ENCODE results near the gene TM7SF2.

TM7SF2 gene

GRCh38 chr11:65089621-65090020 lies 22.1 kb upstream of the TM7SF2 start:
- DNase-seq (ENCODE audit: low read depth in 1 of 2, low spot score in 1 of 2) = no peak

GRCh38 chr11:65090628-65091027 lies 21.0 kb upstream of the TM7SF2 start:
- DNase-seq (ENCODE audit: low read depth in 1 of 2, low spot score in 1 of 2) = no peak

- DNase-seq (ENCODE audit: low read depth in 1 of 2, low spot score in 1 of 2) = no peak
Measured at GRCh38 chr11:65095427-65095826, 16.2 kb upstream of the TM7SF2 start.

GRCh38 chr11:65095974-65096806 lies 15.5 kb upstream of the TM7SF2 start, which contains the start of gene VPS51:
Gene VPS51 (plus strand): TSS chr11:65096214. CDS start chr11:65096251, 37 bp downstream.
- DNase-seq (ENCODE audit: low read depth in 1 of 2, low spot score in 1 of 2) = peak; percentile 76 to 86

DNA sequence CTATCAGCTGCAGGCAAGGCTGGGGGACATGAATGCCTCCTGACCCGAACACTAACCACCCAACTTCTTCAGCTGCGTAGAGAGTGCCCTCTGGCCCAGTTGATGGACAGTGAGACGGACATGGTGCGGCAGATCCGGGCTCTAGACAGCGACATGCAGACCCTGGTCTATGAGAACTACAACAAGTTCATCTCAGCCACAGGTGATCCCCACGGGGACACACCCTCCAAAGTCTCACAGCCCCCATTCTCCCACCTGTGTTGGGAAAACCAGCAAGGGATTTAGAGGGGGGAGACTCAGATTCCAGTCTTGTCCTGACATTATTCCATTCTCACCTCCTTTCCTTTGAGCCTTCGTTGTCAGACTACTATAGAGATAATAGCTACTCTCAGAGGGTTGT lies 14.7 kb upstream of the TM7SF2 start:
- no peak for DNase-seq (ENCODE audit: low read depth in 1 of 2, low spot score in 1 of 2)

GRCh38 chr11:65100674-65101350 lies 10.9 kb upstream of the TM7SF2 start:
- DNase-seq (ENCODE audit: low read depth in 1 of 2, low spot score in 1 of 2) = no peak

- DNase-seq (ENCODE audit: low read depth in 1 of 2, low spot score in 1 of 2) = no peak
Measured at GRCh38 chr11:65102142-65103095, 9.3 kb upstream of the TM7SF2 start.

DNA sequence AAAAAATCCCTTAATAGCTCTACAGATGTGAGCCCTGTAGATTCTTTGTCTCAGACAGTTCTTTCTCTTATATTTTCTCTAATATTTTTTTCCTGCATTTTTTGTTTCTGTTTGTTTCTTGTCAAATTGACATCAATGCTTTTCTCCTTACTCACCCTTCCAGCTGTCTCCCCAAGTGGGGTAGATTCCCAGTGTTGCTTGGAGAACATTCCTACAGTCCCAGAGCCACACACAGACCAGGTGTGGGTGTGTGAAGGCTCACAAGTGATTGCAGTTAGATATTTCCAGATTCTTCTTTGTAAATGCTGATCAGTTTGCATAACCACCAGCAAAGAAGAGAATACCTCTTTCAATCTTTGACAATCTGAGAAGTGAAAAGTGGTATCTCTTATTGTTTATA lies 8.2 kb upstream of the TM7SF2 start:
- no peak for DNase-seq (ENCODE audit: low read depth in 1 of 2, low spot score in 1 of 2)

DNA sequence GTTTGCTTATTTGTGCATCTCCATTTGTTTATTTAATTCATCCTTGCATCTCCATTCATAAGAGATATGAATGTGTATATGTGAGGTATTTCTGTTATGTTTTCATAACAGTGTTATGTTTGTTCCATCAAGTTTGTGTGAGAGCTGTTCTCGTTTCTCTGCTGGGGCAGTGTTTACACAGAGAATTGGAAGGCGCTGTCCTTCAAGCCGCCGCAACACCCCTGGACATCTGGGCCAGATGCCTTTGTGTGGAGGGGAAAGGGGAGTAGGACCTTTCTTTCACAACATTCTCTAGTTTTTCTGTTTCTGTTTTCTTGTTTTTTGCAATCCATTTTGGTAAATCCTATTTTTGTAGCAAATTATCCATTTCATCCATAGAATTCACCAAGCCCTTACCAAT lies 7.0 kb upstream of the TM7SF2 start:
- no peak for DNase-seq (ENCODE audit: low read depth in 1 of 2, low spot score in 1 of 2)

DNA sequence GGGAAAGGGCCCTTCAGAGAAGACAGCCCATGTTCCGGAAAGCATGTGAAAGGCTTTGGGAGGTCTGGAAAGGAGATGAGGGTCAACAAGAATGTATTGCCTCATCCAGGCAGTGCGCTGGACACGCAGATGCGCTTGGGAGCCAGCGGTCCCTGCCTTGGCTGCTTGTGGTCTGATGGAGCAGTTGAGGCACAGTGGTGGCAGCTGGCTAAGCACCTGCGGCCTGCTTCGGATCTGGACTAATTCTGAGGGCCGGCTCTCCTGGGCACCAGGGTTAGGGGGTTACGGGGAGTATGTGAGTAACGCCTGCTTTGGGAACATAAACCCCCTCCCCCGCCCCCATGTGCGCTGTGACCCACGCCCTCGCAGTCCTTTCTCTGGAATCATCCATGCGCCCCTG lies 4.6 kb upstream of the TM7SF2 start:
- DNase-seq (ENCODE audit: low read depth in 1 of 2, low spot score in 1 of 2) = no peak

GRCh38 chr11:65107751-65108468 lies 3.8 kb upstream of the TM7SF2 start:
- no peak for DNase-seq (ENCODE audit: low read depth in 1 of 2, low spot score in 1 of 2)

- no peak for DNase-seq (ENCODE audit: low read depth in 1 of 2, low spot score in 1 of 2)
Measured at GRCh38 chr11:65108469-65109123, 3.1 kb upstream of the TM7SF2 start.

GRCh38 chr11:65109231-65110198 lies 2.2 kb upstream of the TM7SF2 start:
- DNase-seq (ENCODE audit: low read depth in 1 of 2, low spot score in 1 of 2) = no peak

DNA sequence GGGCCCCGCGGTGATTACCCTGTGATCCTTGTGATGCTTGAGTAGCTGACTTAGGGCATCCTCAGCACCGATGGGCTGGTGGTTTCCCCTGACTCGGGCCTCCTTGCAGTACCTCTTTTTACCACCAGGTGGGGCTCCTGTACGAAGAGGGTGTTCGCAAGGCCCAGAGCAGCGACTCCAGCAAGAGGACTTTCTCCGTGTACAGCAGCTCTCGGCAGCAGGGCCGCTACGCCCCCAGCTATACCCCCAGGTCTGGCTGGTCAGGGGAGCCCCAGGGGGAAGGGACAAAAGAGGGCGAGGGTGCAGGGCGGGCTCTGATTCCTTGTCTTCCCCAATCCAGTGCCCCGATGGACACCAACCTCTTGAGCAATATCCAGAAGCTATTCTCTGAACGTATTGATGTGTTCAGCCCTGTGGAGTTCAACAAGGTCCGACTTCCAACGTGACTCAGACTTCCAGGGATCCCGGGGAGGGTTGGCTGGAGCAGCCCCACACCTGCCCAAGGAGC lies 1.3 kb upstream of the TM7SF2 start:
- peak; percentile 94 to 99 for DNase-seq (ENCODE audit: low read depth in 1 of 2, low spot score in 1 of 2)

DNA sequence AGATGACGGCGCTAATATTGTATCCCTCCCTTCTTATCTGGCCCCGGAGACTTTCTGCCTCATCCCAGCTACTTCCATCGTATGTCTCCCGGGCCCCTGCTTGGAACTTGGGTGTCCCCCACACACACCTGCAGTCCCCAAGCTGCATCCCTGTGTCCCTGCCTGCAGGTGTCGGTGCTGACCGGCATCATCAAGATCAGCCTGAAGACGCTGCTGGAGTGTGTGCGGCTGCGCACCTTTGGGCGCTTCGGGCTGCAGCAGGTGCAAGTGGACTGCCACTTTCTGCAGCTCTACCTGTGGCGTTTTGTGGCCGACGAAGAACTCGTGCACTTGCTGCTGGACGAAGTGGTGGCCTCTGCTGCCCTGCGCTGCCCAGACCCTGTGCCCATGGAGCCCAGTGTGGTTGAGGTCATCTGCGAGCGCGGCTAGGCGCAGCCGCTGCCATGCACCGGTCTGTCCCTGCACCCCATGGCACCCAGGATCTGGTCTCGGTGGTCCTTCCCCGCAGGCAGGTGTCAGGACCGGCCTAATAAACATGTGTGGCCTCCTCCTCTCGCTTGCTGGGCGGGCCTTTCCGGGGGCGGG lies 421 bp upstream of the TM7SF2 start:
- no peak for DNase-seq (ENCODE audit: low read depth in 1 of 2, low spot score in 1 of 2)

- DNase-seq (ENCODE audit: low read depth in 1 of 2, low spot score in 1 of 2) = peak in 1 of 2 donors; percentile 57
Measured at GRCh38 chr11:65112546-65113360, 1.1 kb downstream of the TM7SF2 start.

DNA sequence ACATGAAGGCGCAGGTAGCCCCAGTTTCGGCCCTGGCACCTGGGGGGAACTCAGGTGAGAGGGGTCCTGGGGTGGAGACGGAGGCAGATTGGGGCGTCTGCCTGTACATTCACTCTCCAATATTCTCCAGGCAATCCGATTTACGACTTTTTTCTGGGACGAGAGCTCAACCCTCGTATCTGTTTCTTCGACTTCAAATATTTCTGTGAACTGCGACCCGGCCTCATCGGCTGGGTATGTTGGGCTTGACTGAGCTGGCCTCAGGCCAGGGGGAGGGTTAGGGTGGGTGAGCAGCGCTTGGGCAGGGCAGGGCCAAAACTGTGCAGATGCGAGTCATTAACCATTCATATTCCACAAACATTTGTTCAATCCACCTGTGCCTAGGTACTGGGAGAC lies 1.7 kb downstream of the TM7SF2 start:
- DNase-seq (ENCODE audit: low read depth in 1 of 2, low spot score in 1 of 2) = no peak

DNA sequence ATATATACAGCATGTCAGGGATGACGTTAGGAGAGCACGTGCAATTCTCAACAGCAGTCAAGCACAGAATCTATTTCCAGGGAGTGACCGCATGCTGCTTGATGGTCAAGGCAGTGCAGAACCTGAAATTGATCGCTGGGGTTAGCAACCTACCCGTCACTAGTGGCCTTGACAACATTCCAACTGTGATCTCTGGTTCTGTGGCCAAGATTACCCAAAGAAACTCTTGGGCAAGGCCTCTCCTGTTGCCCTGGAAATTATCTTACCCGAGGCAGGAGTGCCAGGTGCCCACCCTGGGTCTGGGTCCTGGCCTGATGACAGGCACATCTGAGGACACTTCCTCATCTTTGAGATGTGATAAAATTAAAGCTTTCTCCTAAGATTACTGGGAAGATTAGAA lies 2.2 kb downstream of the TM7SF2 start:
- no peak for DNase-seq (ENCODE audit: low read depth in 1 of 2, low spot score in 1 of 2)
